Heart left ventricle (tissue), 13 donors: ENCODE measurements around the gene TMC7.

Experiments used
- POLR2A ChIP-seq, 2 donors: fragments of 450-650 bp; IDR thresholded peaks; one replicate each; pipeline ENCODE4 v1.6.1; 2017; ENCODE audit warnings: antibody characterized with exemption in 2 of 2, mild to moderate bottlenecking in 2 of 2, moderate library complexity in 2 of 2
- TF ChIP-seq, protein P1 (sequence below), 12 donors: fragments of 200-600 bp; sonication (generic) in 4 of 12; IDR thresholded peaks; one replicate each; pipeline versions ENCODE4 v1.5.0 to v1.8.0; 2018 to 2022; ENCODE audit warnings: antibody characterized with exemption in 12 of 12, mild to moderate bottlenecking in 5 of 12
- donor health status: ischemic (EF 13 %, LVEDD 7.1; RV severe dilation, severe dysfunction).
- donor health status: DM: no; HTN: yes; CAD: no.
- donor health status: DM: no; HTN: no; CAD: no.
- donor health status: ischemic (EF 25% LVEDD 6.9; RV normal size, moderate dysfunction).
- donor health status: ischemic (EF 25% LVEDD 5.7; RV mildly dilated, moderate dysfunction).
- donor health status: ischemic (EF 35%, LVEDD 5.7; RV mildly dilated, moderate dysfunction).
- donor health status: nonischemic (EF 11% LVEDD 7.7; RV severe dilation, severe dysfunction).
- donor health status: DM: yes; HTN: yes; CAD: no.
- donor health status: PGD.
- donor health status: ischemic (EF 29% LVEDD 5.4; RV normal size, mild dysfunction).
- donor health status: nonischemic (EF 23%, LVEDD 6.1; RV moderate dilation, normal function).

DNA sequence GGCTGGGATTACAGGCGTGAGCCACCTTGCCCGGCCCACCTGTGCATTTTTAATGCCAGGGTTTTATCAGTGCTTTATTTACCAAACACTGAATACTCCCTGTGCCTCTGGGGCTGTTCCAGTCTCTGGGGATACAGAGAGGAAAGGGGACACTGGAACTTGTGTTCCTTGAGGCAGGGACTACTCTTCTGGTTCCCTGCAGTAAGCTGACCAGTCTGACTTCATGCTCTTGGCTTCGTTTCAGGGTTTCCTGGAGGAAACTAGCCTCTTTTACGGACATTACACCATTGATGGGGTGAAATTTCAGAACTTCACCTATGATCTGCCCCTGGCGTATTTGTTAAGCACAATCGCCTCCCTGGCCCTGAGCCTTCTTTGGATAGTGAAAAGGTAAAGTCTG is 46.2 kb downstream of the TMC7 start:
- no peak for TF ChIP-seq POLR2A (IDR thresholded peaks at IDR 0.05)
- TF ChIP-seq, protein P1, sequence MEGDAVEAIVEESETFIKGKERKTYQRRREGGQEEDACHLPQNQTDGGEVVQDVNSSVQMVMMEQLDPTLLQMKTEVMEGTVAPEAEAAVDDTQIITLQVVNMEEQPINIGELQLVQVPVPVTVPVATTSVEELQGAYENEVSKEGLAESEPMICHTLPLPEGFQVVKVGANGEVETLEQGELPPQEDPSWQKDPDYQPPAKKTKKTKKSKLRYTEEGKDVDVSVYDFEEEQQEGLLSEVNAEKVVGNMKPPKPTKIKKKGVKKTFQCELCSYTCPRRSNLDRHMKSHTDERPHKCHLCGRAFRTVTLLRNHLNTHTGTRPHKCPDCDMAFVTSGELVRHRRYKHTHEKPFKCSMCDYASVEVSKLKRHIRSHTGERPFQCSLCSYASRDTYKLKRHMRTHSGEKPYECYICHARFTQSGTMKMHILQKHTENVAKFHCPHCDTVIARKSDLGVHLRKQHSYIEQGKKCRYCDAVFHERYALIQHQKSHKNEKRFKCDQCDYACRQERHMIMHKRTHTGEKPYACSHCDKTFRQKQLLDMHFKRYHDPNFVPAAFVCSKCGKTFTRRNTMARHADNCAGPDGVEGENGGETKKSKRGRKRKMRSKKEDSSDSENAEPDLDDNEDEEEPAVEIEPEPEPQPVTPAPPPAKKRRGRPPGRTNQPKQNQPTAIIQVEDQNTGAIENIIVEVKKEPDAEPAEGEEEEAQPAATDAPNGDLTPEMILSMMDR (IDR thresholded peaks at IDR 0.05) = no peak
